Measurements from ENCODE around the gene PTPRT. TPM values are rescaled to one million over a fixed set of nuclear protein-coding genes. Genes with fewer than 3 reads are reported as not detected.

The PTPRT gene
- total and polyA plus RNA-seq, 2 of the 13 experiments (the other 11 are each of a cell fraction or from before 2014, with no cell fraction given) = under 0.01 to 0.09 TPM

GRCh38 chr20:42936482-42936881 lies 253.2 kb downstream of the PTPRT start:
- Histone ChIP-seq H4K20me1 (ENCODE audit: insufficient read depth, low read length) (no peaks in the 10 kb centered on the region), H3K79me2 (ENCODE audit: insufficient read depth, low read length) (no peaks in the 10 kb centered on the region), H3K4me3 (replicated peaks in 1 of 3; ENCODE audit: insufficient read depth in 1 of 3, low read depth in 2 of 3, low read length in 3 of 3) (no peak overlapping the region), H3K4me2 (ENCODE audit: low read depth, low read length) (no peak overlapping the region), H3K4me1 (ENCODE audit: insufficient read depth, low read length) (no peaks in the 10 kb centered on the region), H2AFZ (ENCODE audit: low read length) (no peak overlapping the region), H3K36me3 (replicated peaks in 1 of 2; ENCODE audit: control insufficient read depth in 1 of 2, insufficient read depth in 2 of 2, low read length in 2 of 2) (no peaks in the 10 kb centered on the region), H3K9me3 (ENCODE audit: low read length) (0 out of 2 replicates have a peak, but pooled peaks cover 10% of the 10 kb centered on the region), H3K27ac (ENCODE audit: extremely low read length, insufficient read depth, low read length) (no peak overlapping the region), H3K9ac (ENCODE audit: insufficient read depth, low read depth, low read length) (no peak overlapping the region), H3K27me3 (ENCODE audit: control insufficient read depth in 1 of 2, insufficient read depth in 2 of 2, low read length in 2 of 2) (no peaks in the 10 kb centered on the region)
- ATAC-seq = no peak
- ChIA-PET POLR2A (no interaction called here), CTCF (ENCODE audit: low intra/inter-chr PET ratio, low total read pairs) (no interaction called here)
- TF ChIP-seq CEBPB (IDR thresholded peaks at IDR 0.05; ENCODE audit: borderline replicate concordance, low read depth, low read length) (peak; percentile 21; the same call in 1 of the 2 replicates), ZIK1 (CRISPR knock-in tag; IDR thresholded peaks at IDR 0.05; ENCODE audit: borderline replicate concordance, low read depth) (no peak), CREB1 (IDR thresholded peaks at IDR 0.05) (peak; percentile 81), CREB1 (CRISPR knock-in tag; IDR thresholded peaks at IDR 0.05) (no peak), ATF7 (IDR thresholded peaks at IDR 0.05) (peak; percentile 98), ATF7 (CRISPR knock-in tag; IDR thresholded peaks at IDR 0.05) (no peak)
- intact Hi-C loops (cut with micrococcal nuclease; ENCODE audit: unreplicated experiment) = no loop called here
- BruUV-seq (replicated peaks) = no TSS peak
- FAIRE-seq = no peak
- WGBS (ENCODE audit: low lambda C conversion rate) = 4% methylated on average over 3 of the region's 3 CpGs
- in situ Hi-C loops (cut with HindIII; ENCODE audit: extremely low pct_ligation_motif_present, low pct_unique_long_range_greater_than_20kb) = no loop called here
- no peak for DNase-seq (ENCODE audit: low spot score)

- in situ Hi-C loops (cut with HindIII; ENCODE audit: extremely low pct_ligation_motif_present, low pct_unique_long_range_greater_than_20kb) = no loop called here
- ChIA-PET POLR2A (no interaction called here), CTCF (ENCODE audit: low intra/inter-chr PET ratio, low total read pairs) (no interaction called here)
- Histone ChIP-seq H4K20me1 (ENCODE audit: insufficient read depth, low read length) (no peaks in the 10 kb centered on the region), H3K27me3 (ENCODE audit: control insufficient read depth in 1 of 2, insufficient read depth in 2 of 2, low read length in 2 of 2) (no peaks in the 10 kb centered on the region), H3K9me3 (ENCODE audit: low read length) (no peaks in the 10 kb centered on the region), H2AFZ (ENCODE audit: low read length) (no peak overlapping the region), H3K9ac (ENCODE audit: insufficient read depth, low read depth, low read length) (no peak overlapping the region), H3K4me2 (ENCODE audit: low read depth, low read length) (no peak overlapping the region), H3K4me1 (ENCODE audit: insufficient read depth, low read length) (no peaks in the 10 kb centered on the region), H3K27ac (ENCODE audit: extremely low read length, insufficient read depth, low read length) (no peak overlapping the region), H3K79me2 (ENCODE audit: insufficient read depth, low read length) (no peaks in the 10 kb centered on the region), H3K36me3 (replicated peaks in 1 of 2; ENCODE audit: control insufficient read depth in 1 of 2, insufficient read depth in 2 of 2, low read length in 2 of 2) (no peaks in the 10 kb centered on the region), H3K4me3 (replicated peaks in 1 of 3; ENCODE audit: insufficient read depth in 1 of 3, low read depth in 2 of 3, low read length in 3 of 3) (no peak overlapping the region)
- TF ChIP-seq ZNF225 (CRISPR knock-in tag; IDR thresholded peaks at IDR 0.05) (no peak), ZNF615 (CRISPR knock-in tag; IDR thresholded peaks at IDR 0.05; ENCODE audit: borderline replicate concordance) (no peak), ZNF841 (CRISPR knock-in tag; IDR thresholded peaks at IDR 0.05; ENCODE audit: borderline replicate concordance) (no peak), ZBTB39 (CRISPR knock-in tag; IDR thresholded peaks at IDR 0.05) (no peak), ATRX (CRISPR knock-in tag; IDR thresholded peaks at IDR 0.05; ENCODE audit: borderline replicate concordance) (no peak), ZNF468 (CRISPR knock-in tag; IDR thresholded peaks at IDR 0.05) (no peak), ZNF496 (CRISPR knock-in tag; IDR thresholded peaks at IDR 0.05; ENCODE audit: insufficient replicate concordance) (no peak), SIN3A (IDR thresholded peaks at IDR 0.05; ENCODE audit: borderline replicate concordance, low read depth, low read length) (no peak), JDP2 (CRISPR knock-in tag; IDR thresholded peaks at IDR 0.05; ENCODE audit: borderline replicate concordance) (no peak)
- ATAC-seq = no peak
- intact Hi-C loops (cut with micrococcal nuclease; ENCODE audit: unreplicated experiment) = no loop called here
- no TSS peak for BruUV-seq (replicated peaks)
- 40% methylated on average over 4 of the region's 4 CpGs for WGBS (ENCODE audit: low lambda C conversion rate)
- FAIRE-seq = no peak
- no peak for DNase-seq (ENCODE audit: low spot score)
Observed at GRCh38 chr20:42924215-42924614, 265.5 kb downstream of the PTPRT start.
